T-helper 1 cell treated with Interleukin-12 subunit alpha and Interleukin-12 subunit beta and Interleukin-4 antibody, amounts not matched to agents 30 μg/mL and 1 μg/mL, for 36 hours (primary cell): ENCODE data around the gene CAMK4.

Experiments used
- H3K27ac Mint-ChIP-seq: one replicate; pipeline ENCODE4 v1.8.0; 2021; ENCODE audit warnings: mild to moderate bottlenecking, mixed read lengths
- H3K27me3 Mint-ChIP-seq: one replicate; pipeline ENCODE4 v1.8.0; 2021; ENCODE audit warnings: low read depth, mixed read lengths
- H3K36me3 Mint-ChIP-seq: one replicate; pipeline ENCODE4 v1.8.0; 2021; ENCODE audit warnings: low read depth, mixed read lengths
- H3K4me1 Mint-ChIP-seq: one replicate; pipeline ENCODE4 v1.8.0; 2021; ENCODE audit warnings: low read depth, mixed read lengths
- H3K4me3 Mint-ChIP-seq: one replicate; pipeline ENCODE4 v1.8.0; 2021; ENCODE audit warnings: mild to moderate bottlenecking, moderate library complexity, mixed read lengths
- H3K9me3 Mint-ChIP-seq: one replicate; pipeline ENCODE4 v1.8.0; 2021; ENCODE audit warnings: mixed read lengths

Gene CAMK4

DNA sequence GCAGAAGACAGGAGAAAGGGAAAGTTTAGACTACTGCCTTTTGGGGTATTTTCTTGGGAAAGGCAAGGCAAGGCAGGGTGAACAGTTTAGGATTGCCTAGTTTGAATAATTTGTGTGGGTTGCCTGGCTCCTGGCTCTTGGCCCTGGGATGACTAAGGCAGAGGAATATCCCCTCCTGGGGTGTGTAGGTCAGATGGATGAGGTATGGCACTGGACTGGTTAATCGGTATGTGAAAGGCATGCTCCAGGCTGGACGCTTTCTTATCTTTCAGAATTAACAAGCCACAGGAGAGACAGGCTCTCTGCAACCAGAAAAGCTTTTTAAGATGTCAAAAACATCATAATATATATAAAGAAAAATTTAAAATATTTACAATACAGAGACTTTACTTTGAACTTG lies 229.6 kb downstream of the CAMK4 start:
- no peak overlapping the region for H3K27ac Mint-ChIP-seq
- no peaks in the 10 kb centered on the region for H3K9me3 Mint-ChIP-seq
- H3K36me3 Mint-ChIP-seq = peaks cover 17% of the 10 kb centered on the region
- H3K4me3 Mint-ChIP-seq = no peak overlapping the region
- H3K27me3 Mint-ChIP-seq = no peaks in the 10 kb centered on the region
- H3K4me1 Mint-ChIP-seq = no peaks in the 10 kb centered on the region

GRCh38 chr5:111454198-111454622 lies 230.0 kb downstream of the CAMK4 start:
- H3K4me3 Mint-ChIP-seq = no peak overlapping the region
- no peaks in the 10 kb centered on the region for H3K27me3 Mint-ChIP-seq
- H3K4me1 Mint-ChIP-seq = no peaks in the 10 kb centered on the region
- no peak overlapping the region for H3K27ac Mint-ChIP-seq
- peaks cover 16% of the 10 kb centered on the region for H3K36me3 Mint-ChIP-seq
- H3K9me3 Mint-ChIP-seq = no peaks in the 10 kb centered on the region

DNA sequence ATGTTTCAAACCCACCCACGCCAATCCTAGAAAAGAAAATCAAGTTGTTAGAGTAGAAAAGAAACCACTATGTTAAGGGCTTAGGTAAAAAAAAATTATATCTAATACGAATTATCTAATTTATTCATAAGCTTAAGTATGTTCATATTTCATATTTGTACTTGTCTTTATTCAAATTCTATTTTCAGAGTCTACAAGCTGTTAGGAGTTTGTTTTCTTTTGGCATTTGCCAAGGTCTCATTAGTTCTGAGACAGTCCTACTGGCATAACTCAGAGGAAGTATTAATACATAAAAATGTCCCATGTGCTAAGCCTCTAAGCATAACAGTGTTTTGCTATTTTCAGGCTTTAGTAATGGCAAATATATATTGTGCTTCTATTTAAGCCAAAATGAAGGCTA lies 230.6 kb downstream of the CAMK4 start:
- no peak overlapping the region for H3K4me3 Mint-ChIP-seq
- no peaks in the 10 kb centered on the region for H3K9me3 Mint-ChIP-seq
- no peak overlapping the region for H3K27ac Mint-ChIP-seq
- H3K4me1 Mint-ChIP-seq = no peaks in the 10 kb centered on the region
- no peaks in the 10 kb centered on the region for H3K27me3 Mint-ChIP-seq
- H3K36me3 Mint-ChIP-seq = peaks cover 11% of the 10 kb centered on the region

DNA sequence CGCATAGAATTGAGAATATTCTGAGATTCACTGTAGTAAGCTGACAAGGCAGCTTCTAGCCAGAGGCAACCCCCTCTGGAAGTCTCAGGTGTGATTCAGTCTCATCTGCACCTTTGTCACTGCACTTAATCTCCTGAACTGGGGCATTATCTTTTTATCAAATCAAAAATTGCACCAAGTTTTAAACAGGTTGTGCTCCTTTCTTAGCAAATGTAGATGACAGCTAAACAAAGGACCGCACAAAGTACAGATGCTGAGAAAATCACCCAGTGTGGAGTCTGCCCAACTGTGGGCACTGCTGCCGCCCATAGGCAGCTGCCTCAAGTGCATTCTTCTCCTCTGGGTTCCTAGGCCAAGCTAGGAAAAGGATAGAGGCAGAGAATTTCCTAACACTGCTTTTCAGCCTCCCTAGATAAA lies 237.1 kb downstream of the CAMK4 start:
- H3K4me1 Mint-ChIP-seq = no peaks in the 10 kb centered on the region
- H3K27me3 Mint-ChIP-seq = no peaks in the 10 kb centered on the region
- H3K4me3 Mint-ChIP-seq = no peak overlapping the region
- H3K36me3 Mint-ChIP-seq = peaks cover 32% of the 10 kb centered on the region
- H3K27ac Mint-ChIP-seq = no peak overlapping the region
- H3K9me3 Mint-ChIP-seq = peaks cover 9% of the 10 kb centered on the region

DNA sequence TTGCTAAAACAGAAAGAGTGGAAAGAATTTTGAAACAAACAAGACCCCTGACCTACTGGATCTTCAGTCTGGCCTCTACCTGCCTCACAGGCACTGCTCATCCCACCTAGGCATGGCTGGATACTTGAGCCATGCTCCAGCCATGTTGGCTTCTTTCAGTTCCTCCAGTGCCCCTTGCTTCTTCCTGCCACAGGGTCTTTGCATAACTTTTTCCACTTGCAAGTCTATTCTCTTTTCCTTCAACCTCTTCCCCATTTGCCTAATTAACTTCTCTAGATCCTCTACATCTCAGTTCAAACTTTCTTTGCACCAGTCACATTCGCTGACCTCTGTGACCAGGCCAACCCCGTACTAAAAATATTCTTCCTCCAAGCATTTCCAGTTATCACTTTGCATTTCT lies 237.8 kb downstream of the CAMK4 start:
- peaks cover 36% of the 10 kb centered on the region for H3K36me3 Mint-ChIP-seq
- H3K4me1 Mint-ChIP-seq = no peaks in the 10 kb centered on the region
- H3K4me3 Mint-ChIP-seq = no peak overlapping the region
- peaks cover 13% of the 10 kb centered on the region for H3K9me3 Mint-ChIP-seq
- no peaks in the 10 kb centered on the region for H3K27me3 Mint-ChIP-seq
- H3K27ac Mint-ChIP-seq = no peak overlapping the region

GRCh38 chr5:111463311-111463710 lies 239.1 kb downstream of the CAMK4 start:
- peaks cover 36% of the 10 kb centered on the region for H3K36me3 Mint-ChIP-seq
- H3K27ac Mint-ChIP-seq = no peak overlapping the region
- no peak overlapping the region for H3K4me3 Mint-ChIP-seq
- no peaks in the 10 kb centered on the region for H3K4me1 Mint-ChIP-seq
- H3K9me3 Mint-ChIP-seq = peaks cover 13% of the 10 kb centered on the region
- H3K27me3 Mint-ChIP-seq = no peaks in the 10 kb centered on the region

DNA sequence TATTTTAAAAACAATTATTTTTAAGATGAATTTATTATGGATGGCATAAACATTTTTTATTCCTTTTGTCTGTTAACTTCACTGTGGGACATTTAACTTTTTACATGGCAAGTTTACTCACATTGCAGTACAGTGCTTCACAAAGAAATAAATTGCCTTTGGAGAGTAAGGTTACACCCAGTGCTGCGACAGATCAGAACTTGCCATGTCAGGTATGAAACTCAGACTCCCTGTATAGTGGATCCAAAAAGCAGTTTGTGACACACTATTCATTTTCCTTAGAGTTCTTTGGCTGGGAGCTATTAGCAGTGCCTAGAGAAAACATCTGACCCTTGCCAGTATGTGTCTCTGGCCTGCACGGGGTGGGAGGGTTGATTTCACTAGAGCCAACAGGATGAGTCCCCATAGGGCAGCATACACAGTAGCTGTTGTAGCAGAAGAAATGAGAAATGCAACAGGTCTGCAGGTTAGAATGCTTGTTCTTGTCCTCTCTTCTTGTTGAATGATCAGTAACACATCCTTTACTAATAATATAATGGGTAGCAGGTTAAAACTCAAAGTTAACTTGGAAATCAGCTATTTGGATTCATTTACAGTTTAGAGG lies 245.2 kb downstream of the CAMK4 start:
- Mint-ChIP-seq H3K9me3 (peaks cover 13% of the 10 kb centered on the region), H3K27ac (no peak overlapping the region), H3K4me1 (peaks cover 4% of the 10 kb centered on the region), H3K27me3 (no peaks in the 10 kb centered on the region), H3K4me3 (no peak overlapping the region), H3K36me3 (peaks cover 24% of the 10 kb centered on the region)

GRCh38 chr5:111469903-111470302 lies 245.7 kb downstream of the CAMK4 start:
- Mint-ChIP-seq H3K4me1 (peaks cover 4% of the 10 kb centered on the region), H3K27me3 (no peaks in the 10 kb centered on the region), H3K4me3 (no peak overlapping the region), H3K36me3 (peaks cover 22% of the 10 kb centered on the region), H3K9me3 (peaks cover 11% of the 10 kb centered on the region), H3K27ac (no peak overlapping the region)

- Mint-ChIP-seq H3K9me3 (no peaks in the 10 kb centered on the region), H3K4me3 (no peak overlapping the region), H3K27ac (no peak overlapping the region), H3K4me1 (peaks cover 4% of the 10 kb centered on the region), H3K27me3 (no peaks in the 10 kb centered on the region), H3K36me3 (peaks cover 12% of the 10 kb centered on the region)
Measured at GRCh38 chr5:111472096-111472495, 247.9 kb downstream of the CAMK4 start.

GRCh38 chr5:111472579-111472978 lies 248.4 kb downstream of the CAMK4 start:
- Mint-ChIP-seq H3K9me3 (no peaks in the 10 kb centered on the region), H3K27ac (no peak overlapping the region), H3K27me3 (no peaks in the 10 kb centered on the region), H3K4me3 (no peak overlapping the region), H3K4me1 (peaks cover 4% of the 10 kb centered on the region), H3K36me3 (peaks cover 12% of the 10 kb centered on the region)

DNA sequence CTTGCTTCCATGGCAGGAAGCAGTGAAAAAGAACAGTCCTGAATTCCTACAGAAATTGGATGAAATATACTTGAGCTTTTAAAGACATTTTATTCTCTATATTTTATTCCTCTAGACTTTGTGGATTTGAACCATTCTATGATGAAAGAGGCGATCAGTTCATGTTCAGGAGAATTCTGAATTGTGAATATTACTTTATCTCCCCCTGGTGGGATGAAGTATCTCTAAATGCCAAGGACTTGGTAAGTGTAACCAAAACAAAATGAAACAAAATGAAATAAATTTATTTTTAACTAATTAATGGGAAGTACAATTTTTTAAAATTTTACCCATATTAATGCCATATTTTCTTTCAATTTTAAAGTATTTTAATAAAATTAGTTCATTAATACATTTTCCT lies 254.1 kb downstream of the CAMK4 start:
- no peaks in the 10 kb centered on the region for H3K9me3 Mint-ChIP-seq
- peaks cover 17% of the 10 kb centered on the region for H3K36me3 Mint-ChIP-seq
- H3K27me3 Mint-ChIP-seq = no peaks in the 10 kb centered on the region
- H3K4me3 Mint-ChIP-seq = no peak overlapping the region
- H3K4me1 Mint-ChIP-seq = no peaks in the 10 kb centered on the region
- no peak overlapping the region for H3K27ac Mint-ChIP-seq

GRCh38 chr5:111478898-111479297 lies 254.7 kb downstream of the CAMK4 start:
- Mint-ChIP-seq H3K9me3 (no peaks in the 10 kb centered on the region), H3K4me3 (no peak overlapping the region), H3K36me3 (peaks cover 17% of the 10 kb centered on the region), H3K4me1 (no peaks in the 10 kb centered on the region), H3K27ac (no peak overlapping the region), H3K27me3 (no peaks in the 10 kb centered on the region)

- H3K36me3 Mint-ChIP-seq = peaks cover 21% of the 10 kb centered on the region
- no peak overlapping the region for H3K27ac Mint-ChIP-seq
- no peak overlapping the region for H3K4me3 Mint-ChIP-seq
- H3K9me3 Mint-ChIP-seq = no peaks in the 10 kb centered on the region
- H3K4me1 Mint-ChIP-seq = no peaks in the 10 kb centered on the region
- H3K27me3 Mint-ChIP-seq = no peaks in the 10 kb centered on the region
Measured at GRCh38 chr5:111480346-111480745, 256.2 kb downstream of the CAMK4 start.

DNA sequence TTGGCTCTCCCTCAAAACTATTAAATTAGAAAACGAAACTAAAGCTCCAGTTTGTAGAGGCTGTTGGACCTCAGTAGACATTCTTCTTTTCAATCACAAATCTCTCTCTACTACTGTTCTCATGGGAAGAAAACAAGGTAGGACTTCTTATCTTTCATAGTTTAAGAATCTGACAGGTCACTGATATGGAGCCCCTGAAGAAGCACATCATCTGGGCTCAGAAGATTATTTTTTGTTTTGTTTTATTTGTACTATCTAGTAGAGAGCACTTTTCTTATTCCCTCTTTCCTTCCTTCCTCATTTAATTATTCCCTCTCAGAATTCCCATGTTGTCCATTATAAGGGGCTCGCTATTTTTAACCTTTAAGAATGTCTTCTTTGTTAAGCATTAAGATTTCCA lies 261.9 kb downstream of the CAMK4 start:
- peaks cover 6% of the 10 kb centered on the region for H3K4me1 Mint-ChIP-seq
- H3K4me3 Mint-ChIP-seq = no peak overlapping the region
- H3K36me3 Mint-ChIP-seq = peaks cover 34% of the 10 kb centered on the region
- no peak overlapping the region for H3K27ac Mint-ChIP-seq
- H3K27me3 Mint-ChIP-seq = no peaks in the 10 kb centered on the region
- no peaks in the 10 kb centered on the region for H3K9me3 Mint-ChIP-seq

GRCh38 chr5:111486926-111487325 lies 262.7 kb downstream of the CAMK4 start:
- H3K9me3 Mint-ChIP-seq = no peaks in the 10 kb centered on the region
- H3K27ac Mint-ChIP-seq = no peak overlapping the region
- H3K4me1 Mint-ChIP-seq = peaks cover 6% of the 10 kb centered on the region
- H3K36me3 Mint-ChIP-seq = peaks cover 32% of the 10 kb centered on the region
- H3K27me3 Mint-ChIP-seq = no peaks in the 10 kb centered on the region
- no peak overlapping the region for H3K4me3 Mint-ChIP-seq

DNA sequence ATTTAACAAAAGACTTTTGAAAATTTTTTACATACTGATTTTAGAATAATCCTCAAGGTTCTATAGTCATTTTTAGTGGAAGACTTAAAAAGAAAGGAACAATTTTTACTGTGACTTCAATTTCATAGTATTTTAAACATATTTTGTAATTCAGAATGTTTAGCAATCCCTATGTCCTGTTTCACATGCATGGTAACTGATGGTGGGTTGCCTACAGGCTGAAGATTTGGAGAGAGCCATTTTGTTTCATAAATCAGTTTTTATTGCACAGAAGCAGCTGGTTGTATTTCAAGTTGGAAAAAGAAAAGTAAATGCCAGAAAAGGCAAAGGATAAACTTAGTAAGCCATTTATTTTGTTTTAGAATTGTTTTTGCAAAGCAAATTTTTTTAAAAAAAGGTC lies 264.2 kb downstream of the CAMK4 start:
- peaks cover 32% of the 10 kb centered on the region for H3K36me3 Mint-ChIP-seq

More for the DNA sequence above, 264.2 kb downstream of the CAMK4 start:
- Mint-ChIP-seq H3K27ac (no peak overlapping the region), H3K4me1 (peaks cover 6% of the 10 kb centered on the region), H3K27me3 (no peaks in the 10 kb centered on the region), H3K4me3 (no peak overlapping the region), H3K9me3 (no peaks in the 10 kb centered on the region)
